K562 (cell line): ENCODE data around the gene FARP2. TPM values are rescaled to one million over a fixed set of nuclear protein-coding genes. Genes with fewer than 3 reads are reported as not detected.
A peak's percentile ranks its signal among the peaks of the same experiment; 100 is the strongest.

Experiments used
- CBFA2T3 ChIP-seq: fragments of 450-650 bp; IDR thresholded peaks from 2 replicates; pipeline ENCODE4 v1.6.1; 2017
- FOXJ2 ChIP-seq: fragments of 200-800 bp; sonication (Bioruptor generic); IDR thresholded peaks from 2 replicates; pipeline ENCODE4 v1.6.1; 2016; ENCODE audit warnings: missing genetic modification characterization, missing compliant biosample characterization
- HDAC1 ChIP-seq, 2 experiments: fragments of 450-650 bp; IDR thresholded peaks; 2 replicates each; pipeline ENCODE4 v1.6.1; 2016 to 2017; ENCODE audit warnings: inconsistent platforms in 1 of 2, mild to moderate bottlenecking in 1 of 2, moderate library complexity in 1 of 2
- HNRNPUL1 ChIP-seq: fragments of 200-400 bp; formaldehyde crosslinking; IDR thresholded peaks from 2 replicates; pipeline ENCODE4 v1.6.1; 2017; ENCODE audit warnings: low read length
- ILK ChIP-seq: fragments of 450-650 bp; IDR thresholded peaks from 2 replicates; pipeline ENCODE4 v1.6.1; 2016; ENCODE audit warnings: missing genetic modification characterization, low read depth, mild to moderate bottlenecking, missing compliant biosample characterization, moderate library complexity, borderline replicate concordance
- MYC ChIP-seq, 2 experiments: fragments of 250-450 bp in 1 of 2; sonication (Bioruptor Pico) in 1 of 2; IDR thresholded peaks; 2 replicates each; pipeline versions ENCODE4 v1.5.1 to v1.6.1; 2012 to 2021; ENCODE audit warnings: low read depth in 2 of 2, borderline replicate concordance in 1 of 2, improper control_type of control experiment in 1 of 2, low read length in 1 of 2, mild to moderate bottlenecking in 1 of 2, moderate library complexity in 1 of 2
- POLR2B ChIP-seq: fragments of 450-650 bp; IDR thresholded peaks from 2 replicates; pipeline ENCODE4 v1.6.1; 2018; ENCODE audit warnings: low read depth; ENCODE audit not compliant: partially characterized antibody
- RBM22 ChIP-seq: fragments of 200-400 bp; formaldehyde crosslinking; IDR thresholded peaks from 2 replicates; pipeline ENCODE4 v1.6.1; 2018; ENCODE audit warnings: low read length, low read depth; ENCODE audit not compliant: poor library complexity, severe bottlenecking
- SETDB1 ChIP-seq: IDR thresholded peaks from one replicate; pipeline ENCODE4 v1.6.1; 2012; ENCODE audit warnings: low read length, control low read depth, inconsistent platforms
- TAF9B ChIP-seq: fragments of 450-650 bp; IDR thresholded peaks from 2 replicates; pipeline ENCODE4 v1.6.1; 2018; ENCODE audit warnings: mild to moderate bottlenecking; ENCODE audit not compliant: partially characterized antibody
- TEAD1 ChIP-seq, 2 experiments: fragments of 450-650 bp in 1 of 2; sonication (generic) in 1 of 2; formaldehyde crosslinking; IDR thresholded peaks; 2 replicates each; pipeline versions ENCODE4 v1.4.0 to v1.8.0; 2020 to 2022; ENCODE audit warnings: mild to moderate bottlenecking in 2 of 2, missing genetic modification reagents in 1 of 2
- TSC22D4 ChIP-seq: fragments of 450-650 bp; IDR thresholded peaks from 2 replicates; pipeline ENCODE4 v1.6.1; 2016; ENCODE audit warnings: missing genetic modification characterization, missing biosample characterization, control low read depth
- ZNF583 ChIP-seq: fragments of 250-450 bp; sonication (Bioruptor Pico); IDR thresholded peaks from 2 replicates; pipeline ENCODE4 v1.4.0; 2020
- ZNF766 ChIP-seq: fragments of 200-800 bp; sonication (Bioruptor generic); conservative IDR thresholded peaks from 2 replicates; pipeline ENCODE4 v1.6.1; 2016; ENCODE audit warnings: missing genetic modification characterization, missing compliant biosample characterization
- polyA plus RNA-seq, 8 experiments: library from polyadenylated mRNA; depleted of rRNA in 4 of 8; stranded (reverse) in 5 of 8; unstranded in 3 of 8; fragments of >200 nt; fragmentation: Nextera tagmentation in 2 of 8; fragmentation: Illumina TruSeq in 1 of 8; extraction: Ambion mirVana in 2 of 8; extraction: Trizol in 1 of 8; gene quantifications; 2 replicates each; pipeline versions ENCODE4 v1.2.1 to v1.2.3, GENCODE V29; 2011 to 2014; ENCODE audit warnings: inconsistent platforms in 1 of 8, missing spikeins in 1 of 8
- total RNA-seq, 7 experiments: library from RNA; depleted of rRNA in 6 of 7; stranded (reverse); fragments of >200 nt in 6 of 7; fragmentation: Illumina TruSeq in 2 of 7; extraction: Trizol in 2 of 7; gene quantifications; 2 replicates each; pipeline versions ENCODE4 v1.2.1 to v1.2.3, GENCODE V29; 2011 to 2021; ENCODE audit warnings: low replicate concordance in 1 of 7
- TF ChIP-seq, protein P1 (sequence below): fragments of 450-650 bp; formaldehyde crosslinking; IDR thresholded peaks from 2 replicates; pipeline ENCODE4 v1.4.0; 2022; ENCODE audit warnings: missing genetic modification characterization
- TF ChIP-seq, protein P2 (sequence below): fragments of 450-650 bp; IDR thresholded peaks from 2 replicates; pipeline ENCODE4 v1.7.0; 2016; ENCODE audit warnings: borderline replicate concordance
- TF ChIP-seq, protein P3 (sequence below), 2 experiments: fragments of 450-650 bp; conservative IDR thresholded peaks; 2 replicates each; pipeline ENCODE4 v1.6.1; 2017; ENCODE audit warnings: mild to moderate bottlenecking in 2 of 2, moderate library complexity in 2 of 2
- TF ChIP-seq, protein P4 (sequence below), 2 experiments: fragments of 150-350 bp in 1 of 2; IDR thresholded peaks; 2 replicates each; pipeline ENCODE4 v1.6.1; 2012 to 2016; ENCODE audit warnings: low read depth in 2 of 2, low read length in 2 of 2, mild to moderate bottlenecking in 1 of 2, moderate library complexity in 1 of 2

Gene FARP2
- total and polyA plus RNA-seq, 9 of the 15 experiments (the other 6 are each of a cell fraction or from before 2014, with no cell fraction given) = 4.1 to 38.1 (median 21.1) TPM

DNA sequence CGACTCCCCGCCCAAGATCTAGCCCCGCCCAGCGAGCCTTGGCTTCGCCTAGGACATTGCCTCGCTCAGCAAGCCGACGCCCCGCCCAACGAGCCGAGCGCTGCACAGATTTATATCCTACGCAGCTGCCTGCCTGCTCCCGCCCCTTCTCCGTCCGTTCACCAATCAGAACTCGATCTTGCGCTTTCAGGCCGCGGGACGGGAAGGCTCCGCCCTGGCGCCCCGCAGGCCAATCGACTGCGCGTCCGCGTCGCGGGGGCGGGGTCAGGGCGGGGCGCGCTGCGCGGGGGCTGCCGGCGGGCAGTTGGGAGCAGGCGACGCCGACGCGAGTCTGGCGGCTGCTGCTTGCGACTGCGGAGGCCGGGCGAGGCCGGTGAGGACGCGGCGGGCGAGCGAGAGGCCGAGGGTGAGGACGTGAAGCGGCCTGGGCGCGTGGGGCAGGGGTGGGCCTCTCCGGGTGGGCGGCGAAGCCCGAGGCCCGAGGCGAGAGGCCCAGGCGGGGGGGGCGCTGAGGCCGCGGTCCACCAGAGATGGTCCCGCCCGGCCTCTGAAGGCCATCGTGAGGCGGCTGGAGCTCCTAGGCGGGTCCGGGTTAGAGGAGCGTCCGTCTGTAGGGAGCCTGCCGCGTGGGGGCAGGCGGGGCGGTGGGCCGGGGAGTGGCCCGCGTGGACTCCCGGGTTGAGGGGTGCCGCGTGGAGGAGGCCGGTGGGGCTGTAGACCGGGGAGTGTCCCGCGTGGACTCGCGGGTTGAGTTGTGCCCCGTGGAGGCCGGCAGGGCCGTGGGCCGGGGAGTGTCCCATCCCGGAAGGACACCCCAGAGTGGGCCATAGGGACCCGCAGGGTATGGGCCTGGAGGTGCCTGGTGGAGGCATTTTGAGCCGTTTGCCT is at the start of gene FARP2 (continued):
- TF ChIP-seq, protein P1, sequence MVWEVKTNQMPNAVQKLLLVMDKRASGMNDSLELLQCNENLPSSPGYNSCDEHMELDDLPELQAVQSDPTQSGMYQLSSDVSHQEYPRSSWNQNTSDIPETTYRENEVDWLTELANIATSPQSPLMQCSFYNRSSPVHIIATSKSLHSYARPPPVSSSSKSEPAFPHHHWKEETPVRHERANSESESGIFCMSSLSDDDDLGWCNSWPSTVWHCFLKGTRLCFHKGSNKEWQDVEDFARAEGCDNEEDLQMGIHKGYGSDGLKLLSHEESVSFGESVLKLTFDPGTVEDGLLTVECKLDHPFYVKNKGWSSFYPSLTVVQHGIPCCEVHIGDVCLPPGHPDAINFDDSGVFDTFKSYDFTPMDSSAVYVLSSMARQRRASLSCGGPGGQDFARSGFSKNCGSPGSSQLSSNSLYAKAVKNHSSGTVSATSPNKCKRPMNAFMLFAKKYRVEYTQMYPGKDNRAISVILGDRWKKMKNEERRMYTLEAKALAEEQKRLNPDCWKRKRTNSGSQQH = no peak
- no peak for TF ChIP-seq CBFA2T3
- TF ChIP-seq, protein P2, sequence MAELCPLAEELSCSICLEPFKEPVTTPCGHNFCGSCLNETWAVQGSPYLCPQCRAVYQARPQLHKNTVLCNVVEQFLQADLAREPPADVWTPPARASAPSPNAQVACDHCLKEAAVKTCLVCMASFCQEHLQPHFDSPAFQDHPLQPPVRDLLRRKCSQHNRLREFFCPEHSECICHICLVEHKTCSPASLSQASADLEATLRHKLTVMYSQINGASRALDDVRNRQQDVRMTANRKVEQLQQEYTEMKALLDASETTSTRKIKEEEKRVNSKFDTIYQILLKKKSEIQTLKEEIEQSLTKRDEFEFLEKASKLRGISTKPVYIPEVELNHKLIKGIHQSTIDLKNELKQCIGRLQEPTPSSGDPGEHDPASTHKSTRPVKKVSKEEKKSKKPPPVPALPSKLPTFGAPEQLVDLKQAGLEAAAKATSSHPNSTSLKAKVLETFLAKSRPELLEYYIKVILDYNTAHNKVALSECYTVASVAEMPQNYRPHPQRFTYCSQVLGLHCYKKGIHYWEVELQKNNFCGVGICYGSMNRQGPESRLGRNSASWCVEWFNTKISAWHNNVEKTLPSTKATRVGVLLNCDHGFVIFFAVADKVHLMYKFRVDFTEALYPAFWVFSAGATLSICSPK = no peak
- TF ChIP-seq MYC (IDR thresholded peaks at IDR 0.05; ENCODE audit: low read depth, low read length) = no peak
- no peak for TF ChIP-seq MYC (CRISPR knock-in tag; IDR thresholded peaks at IDR 0.05; ENCODE audit: borderline replicate concordance, low read depth)
- no peak for TF ChIP-seq TSC22D4
- TF ChIP-seq FOXJ2 (tag) = no peak
- no peak for TF ChIP-seq HNRNPUL1
- no peak for TF ChIP-seq TEAD1 (CRISPR knock-in tag; IDR thresholded peaks at IDR 0.05)
- TF ChIP-seq, protein P3, sequence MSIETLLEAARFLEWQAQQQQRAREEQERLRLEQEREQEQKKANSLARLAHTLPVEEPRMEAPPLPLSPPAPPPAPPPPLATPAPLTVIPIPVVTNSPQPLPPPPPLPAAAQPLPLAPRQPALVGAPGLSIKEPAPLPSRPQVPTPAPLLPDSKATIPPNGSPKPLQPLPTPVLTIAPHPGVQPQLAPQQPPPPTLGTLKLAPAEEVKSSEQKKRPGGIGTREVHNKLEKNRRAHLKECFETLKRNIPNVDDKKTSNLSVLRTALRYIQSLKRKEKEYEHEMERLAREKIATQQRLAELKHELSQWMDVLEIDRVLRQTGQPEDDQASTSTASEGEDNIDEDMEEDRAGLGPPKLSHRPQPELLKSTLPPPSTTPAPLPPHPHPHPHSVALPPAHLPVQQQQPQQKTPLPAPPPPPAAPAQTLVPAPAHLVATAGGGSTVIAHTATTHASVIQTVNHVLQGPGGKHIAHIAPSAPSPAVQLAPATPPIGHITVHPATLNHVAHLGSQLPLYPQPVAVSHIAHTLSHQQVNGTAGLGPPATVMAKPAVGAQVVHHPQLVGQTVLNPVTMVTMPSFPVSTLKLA (conservative IDR thresholded peaks at IDR 0.05) = peak; percentile 39 to 61; a peak in 2 of 4 replicates
- TF ChIP-seq HDAC1 (IDR thresholded peaks at IDR 0.05) = peak in 1 of 2 experiments; percentile 65; a peak in 2 of 4 replicates
- no peak for TF ChIP-seq TAF9B
- TF ChIP-seq POLR2B = no peak
- no peak for TF ChIP-seq ZNF766 (CRISPR knock-in tag)
- TF ChIP-seq SETDB1 = no peak
- no peak for TF ChIP-seq ZNF583 (CRISPR knock-in tag)
- no peak for TF ChIP-seq RBM22
- TF ChIP-seq, protein P4, sequence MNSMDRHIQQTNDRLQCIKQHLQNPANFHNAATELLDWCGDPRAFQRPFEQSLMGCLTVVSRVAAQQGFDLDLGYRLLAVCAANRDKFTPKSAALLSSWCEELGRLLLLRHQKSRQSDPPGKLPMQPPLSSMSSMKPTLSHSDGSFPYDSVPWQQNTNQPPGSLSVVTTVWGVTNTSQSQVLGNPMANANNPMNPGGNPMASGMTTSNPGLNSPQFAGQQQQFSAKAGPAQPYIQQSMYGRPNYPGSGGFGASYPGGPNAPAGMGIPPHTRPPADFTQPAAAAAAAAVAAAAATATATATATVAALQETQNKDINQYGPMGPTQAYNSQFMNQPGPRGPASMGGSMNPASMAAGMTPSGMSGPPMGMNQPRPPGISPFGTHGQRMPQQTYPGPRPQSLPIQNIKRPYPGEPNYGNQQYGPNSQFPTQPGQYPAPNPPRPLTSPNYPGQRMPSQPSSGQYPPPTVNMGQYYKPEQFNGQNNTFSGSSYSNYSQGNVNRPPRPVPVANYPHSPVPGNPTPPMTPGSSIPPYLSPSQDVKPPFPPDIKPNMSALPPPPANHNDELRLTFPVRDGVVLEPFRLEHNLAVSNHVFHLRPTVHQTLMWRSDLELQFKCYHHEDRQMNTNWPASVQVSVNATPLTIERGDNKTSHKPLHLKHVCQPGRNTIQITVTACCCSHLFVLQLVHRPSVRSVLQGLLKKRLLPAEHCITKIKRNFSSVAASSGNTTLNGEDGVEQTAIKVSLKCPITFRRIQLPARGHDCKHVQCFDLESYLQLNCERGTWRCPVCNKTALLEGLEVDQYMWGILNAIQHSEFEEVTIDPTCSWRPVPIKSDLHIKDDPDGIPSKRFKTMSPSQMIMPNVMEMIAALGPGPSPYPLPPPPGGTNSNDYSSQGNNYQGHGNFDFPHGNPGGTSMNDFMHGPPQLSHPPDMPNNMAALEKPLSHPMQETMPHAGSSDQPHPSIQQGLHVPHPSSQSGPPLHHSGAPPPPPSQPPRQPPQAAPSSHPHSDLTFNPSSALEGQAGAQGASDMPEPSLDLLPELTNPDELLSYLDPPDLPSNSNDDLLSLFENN (IDR thresholded peaks at IDR 0.05; ENCODE audit: low read depth in 2 of 2, low read length in 2 of 2) = no peak
- TF ChIP-seq ILK (tag) = no peak
